Gastrocnemius medialis (tissue), 4 donors: Measurements from ENCODE around the gene TRIP11. TPM values are rescaled to one million over a fixed set of nuclear protein-coding genes. Genes with fewer than 3 reads are reported as not detected.

Experiments
- ATAC-seq, 2 donors: fragments of 150-250 bp; one replicate each; pipeline ENCODE4 v1.9.1; 2016
- DNase-seq, 2 donors: peaks; one replicate each; pipeline ENCODE4 v3.0.0-alpha.2; 2019
- H3K27ac ChIP-seq, 4 donors: fragments of 200-600 bp; sonication (generic); 1 replicate in 1 of 4; 2 replicates in 3 of 4; pipeline ENCODE4 v1.5.1; 2016 to 2018; ENCODE audit warnings: mild to moderate bottlenecking in 2 of 4, moderate library complexity in 1 of 4
- H3K27me3 ChIP-seq, 3 donors: fragments of 200-600 bp; sonication (generic) in 2 of 3; 1 replicate in 1 of 3; 2 replicates in 2 of 3; pipeline versions ENCODE4 v1.5.1 to v1.6.0; 2016 to 2019; ENCODE audit warnings: mild to moderate bottlenecking in 1 of 3, moderate library complexity in 1 of 3
- H3K36me3 ChIP-seq, 2 donors: fragments of 200-600 bp; sonication (generic) in 1 of 2; one replicate each; pipeline ENCODE4 v1.5.1; 2017 to 2018
- H3K4me1 ChIP-seq, 2 donors: fragments of 200-600 bp; sonication (generic) in 1 of 2; one replicate each; pipeline ENCODE4 v1.5.1; 2016 to 2017; ENCODE audit warnings: mild to moderate bottlenecking in 2 of 2
- H3K4me3 ChIP-seq, 4 donors: fragments of 200-600 bp; sonication (generic) in 3 of 4; 1 replicate in 1 of 4; 2 replicates in 3 of 4; pipeline ENCODE4 v1.5.1; 2016 to 2019; ENCODE audit warnings: mild to moderate bottlenecking in 2 of 4
- H3K9me3 ChIP-seq, 3 donors: fragments of 200-600 bp; sonication (generic) in 2 of 3; 1 replicate in 1 of 3; 2 replicates in 2 of 3; pipeline ENCODE4 v1.5.1; 2016 to 2019
- POLR2A ChIP-seq, 2 donors: fragments of 450-650 bp; IDR thresholded peaks; one replicate each; pipeline ENCODE4 v1.6.1; 2017; ENCODE audit warnings: antibody characterized with exemption in 2 of 2, mild to moderate bottlenecking in 2 of 2, moderate library complexity in 2 of 2
- in situ Hi-C, 4 donors: fragments of 200-750 bp; cut with MboI; loops; one replicate each; pipeline versions ENCODE4 v1.15.0 to v1.8.0; 2017; ENCODE audit warnings: low sequenced_read_pairs in 4 of 4
- intact Hi-C: fragments of 100-400 bp; cut with DNase I; formaldehyde crosslinking; loops from one replicate; pipeline ENCODE4 v1.15.1; 2023; ENCODE audit warnings: low total_unique reads
- total RNA-seq, 4 donors: library from RNA; depleted of rRNA; stranded (reverse); fragments of >200 nt; gene quantifications; one replicate each; pipeline versions ENCODE4 v1.1.0 to v1.2.3, GENCODE V29; 2016
- TF ChIP-seq, protein P1 (sequence below), 5 experiments: fragments of 450-650 bp in 3 of 5; fragments of 200-600 bp in 2 of 5; sonication (generic) in 2 of 5; IDR thresholded peaks in 4 of 5; conservative IDR thresholded peaks in 1 of 5; 1 replicate in 4 of 5; 2 replicates in 1 of 5; pipeline ENCODE4 v1.5.1; 2016 to 2019; ENCODE audit warnings: antibody characterized with exemption in 5 of 5, mild to moderate bottlenecking in 3 of 5, moderate library complexity in 3 of 5

The TRIP11 gene
- total RNA-seq, 4 donors from 2014 or later = 22.0 to 39.6 (median 30.2) TPM

DNA sequence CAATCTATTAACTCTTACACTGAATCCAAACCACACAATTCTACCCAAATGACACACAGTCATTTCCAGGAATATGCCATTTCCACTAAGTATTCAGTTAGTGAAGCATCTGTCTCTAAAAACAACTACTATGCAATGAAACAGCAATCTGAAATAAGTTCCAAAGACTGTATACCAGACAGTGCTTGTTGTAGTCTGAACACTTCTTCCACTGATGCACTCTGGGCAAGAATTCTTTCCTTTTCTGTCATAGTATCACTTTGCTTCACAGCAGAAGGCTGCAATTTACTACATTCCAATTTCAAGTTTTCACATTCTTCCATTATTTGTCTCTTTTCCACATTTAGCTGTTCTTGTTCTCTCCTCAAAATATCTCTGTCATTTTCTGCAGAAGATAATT, 25.8 kb downstream of the TRIP11 start:
- Histone ChIP-seq H3K36me3 (peaks cover 0 to 52% of the 10 kb centered on the region in 2 donors), H3K9me3 (no peaks in the 10 kb centered on the region), H3K27ac (no peak overlapping the region), H3K4me3 (no peak overlapping the region), H3K4me1 (no peaks in the 10 kb centered on the region), H3K27me3 (no peaks in the 10 kb centered on the region)
- intact Hi-C loops (no loop called here), in situ Hi-C loops (no loop called here)
- DNase-seq (no peak), ATAC-seq (no peak)
- TF ChIP-seq, protein P1, sequence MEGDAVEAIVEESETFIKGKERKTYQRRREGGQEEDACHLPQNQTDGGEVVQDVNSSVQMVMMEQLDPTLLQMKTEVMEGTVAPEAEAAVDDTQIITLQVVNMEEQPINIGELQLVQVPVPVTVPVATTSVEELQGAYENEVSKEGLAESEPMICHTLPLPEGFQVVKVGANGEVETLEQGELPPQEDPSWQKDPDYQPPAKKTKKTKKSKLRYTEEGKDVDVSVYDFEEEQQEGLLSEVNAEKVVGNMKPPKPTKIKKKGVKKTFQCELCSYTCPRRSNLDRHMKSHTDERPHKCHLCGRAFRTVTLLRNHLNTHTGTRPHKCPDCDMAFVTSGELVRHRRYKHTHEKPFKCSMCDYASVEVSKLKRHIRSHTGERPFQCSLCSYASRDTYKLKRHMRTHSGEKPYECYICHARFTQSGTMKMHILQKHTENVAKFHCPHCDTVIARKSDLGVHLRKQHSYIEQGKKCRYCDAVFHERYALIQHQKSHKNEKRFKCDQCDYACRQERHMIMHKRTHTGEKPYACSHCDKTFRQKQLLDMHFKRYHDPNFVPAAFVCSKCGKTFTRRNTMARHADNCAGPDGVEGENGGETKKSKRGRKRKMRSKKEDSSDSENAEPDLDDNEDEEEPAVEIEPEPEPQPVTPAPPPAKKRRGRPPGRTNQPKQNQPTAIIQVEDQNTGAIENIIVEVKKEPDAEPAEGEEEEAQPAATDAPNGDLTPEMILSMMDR (IDR thresholded peaks at IDR 0.05 in 4 of 5, conservative IDR thresholded peaks at IDR 0.05 in 1 of 5) = no peak
- TF ChIP-seq POLR2A (IDR thresholded peaks at IDR 0.05) = no peak

DNA sequence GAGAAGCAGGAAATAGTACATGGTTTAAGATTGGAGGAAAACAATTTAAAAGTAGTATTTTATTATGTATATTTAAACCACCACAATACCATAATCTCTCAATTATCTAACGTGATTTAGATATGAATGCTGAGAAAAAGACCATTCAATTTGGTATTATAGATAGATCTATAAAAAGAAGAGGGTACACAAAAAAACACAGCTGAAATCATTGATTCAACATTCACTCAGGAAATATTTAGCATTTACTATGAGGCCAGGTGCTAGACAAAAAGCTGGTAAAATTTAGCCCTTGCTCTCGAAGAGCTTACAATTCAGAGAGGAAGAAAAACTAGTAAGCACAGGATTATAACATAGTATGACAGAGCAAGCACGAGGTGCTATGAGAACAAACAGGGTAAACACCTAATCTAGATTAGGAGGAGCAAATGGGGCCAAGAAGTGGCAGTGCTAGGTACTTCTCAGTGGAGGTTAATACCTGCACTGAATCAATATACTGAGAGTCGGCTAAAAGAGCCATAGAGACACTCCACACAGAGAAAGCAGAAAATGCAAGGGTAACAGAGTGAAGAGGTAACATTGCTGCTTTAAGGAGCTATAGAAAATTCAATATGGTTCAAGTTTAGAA, 27.6 kb downstream of the TRIP11 start:
- ATAC-seq (no peak), DNase-seq (no peak)
- in situ Hi-C loops = no loop called here
- peaks cover 0 to 53% of the 10 kb centered on the region in 2 donors for H3K36me3 ChIP-seq
- intact Hi-C loops = no loop called here
- no peaks in the 10 kb centered on the region for H3K4me1 ChIP-seq
- H3K4me3 ChIP-seq = no peak overlapping the region
- H3K27ac ChIP-seq = no peak overlapping the region
- no peaks in the 10 kb centered on the region for H3K9me3 ChIP-seq
- TF ChIP-seq, protein P1 (IDR thresholded peaks at IDR 0.05 in 4 of 5, conservative IDR thresholded peaks at IDR 0.05 in 1 of 5) = no peak
- TF ChIP-seq POLR2A (IDR thresholded peaks at IDR 0.05) = no peak
- H3K27me3 ChIP-seq = no peaks in the 10 kb centered on the region

DNA sequence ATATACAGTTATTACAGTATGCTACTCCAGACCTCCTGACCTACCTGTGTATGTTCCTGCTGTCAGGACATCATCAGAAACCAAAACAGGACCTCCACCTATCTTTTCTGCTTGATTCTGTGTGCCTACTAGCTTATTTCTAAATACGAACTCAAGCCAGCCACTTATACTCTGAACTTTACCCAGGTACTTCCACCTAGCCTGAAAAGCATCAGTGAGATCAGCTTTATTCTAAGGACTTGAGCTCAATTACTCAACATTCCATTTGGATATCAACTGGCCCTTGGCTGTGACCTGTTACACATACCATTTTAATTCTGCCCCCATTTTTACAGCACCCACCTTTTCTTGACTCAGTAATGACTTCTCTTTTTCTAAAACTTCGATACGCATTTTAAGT, 29.2 kb downstream of the TRIP11 start:
- H3K9me3 ChIP-seq = no peaks in the 10 kb centered on the region
- DNase-seq = no peak
- no peaks in the 10 kb centered on the region for H3K27me3 ChIP-seq
- TF ChIP-seq, protein P1 (IDR thresholded peaks at IDR 0.05 in 4 of 5, conservative IDR thresholded peaks at IDR 0.05 in 1 of 5) = no peak
- no peak for TF ChIP-seq POLR2A (IDR thresholded peaks at IDR 0.05)
- H3K36me3 ChIP-seq = peaks cover 0 to 47% of the 10 kb centered on the region in 2 donors
- no peak for ATAC-seq
- H3K4me3 ChIP-seq = no peak overlapping the region
- H3K27ac ChIP-seq = no peak overlapping the region
- intact Hi-C loops (no loop called here), in situ Hi-C loops (no loop called here)
- no peaks in the 10 kb centered on the region for H3K4me1 ChIP-seq

DNA sequence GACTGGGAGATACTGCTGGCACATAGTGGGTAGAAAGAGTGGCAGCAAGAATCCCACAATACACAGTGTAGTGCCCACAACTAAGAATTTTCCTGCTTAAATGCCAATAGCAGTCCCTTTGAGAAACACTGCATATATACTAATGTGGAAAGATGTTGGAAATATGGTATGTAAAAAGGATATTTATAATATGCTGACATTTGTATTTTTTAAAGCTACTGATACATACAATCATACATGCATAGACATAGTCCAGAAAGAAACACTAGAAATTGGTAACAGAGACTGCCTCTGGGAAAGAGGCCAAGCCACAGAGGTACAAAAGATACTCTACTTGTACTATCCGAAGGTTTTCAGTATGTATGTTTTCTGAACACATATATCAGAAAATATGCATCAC, 30.3 kb downstream of the TRIP11 start:
- DNase-seq = no peak
- Histone ChIP-seq H3K27me3 (no peaks in the 10 kb centered on the region), H3K9me3 (no peaks in the 10 kb centered on the region), H3K27ac (no peak overlapping the region), H3K4me3 (no peak overlapping the region), H3K36me3 (peaks cover 0 to 37% of the 10 kb centered on the region in 2 donors), H3K4me1 (no peaks in the 10 kb centered on the region)
- TF ChIP-seq, protein P1 (IDR thresholded peaks at IDR 0.05 in 4 of 5, conservative IDR thresholded peaks at IDR 0.05 in 1 of 5) = no peak
- no peak for TF ChIP-seq POLR2A (IDR thresholded peaks at IDR 0.05)
- intact Hi-C loops = no loop called here
- in situ Hi-C loops = no loop called here
- ATAC-seq = no peak

DNA sequence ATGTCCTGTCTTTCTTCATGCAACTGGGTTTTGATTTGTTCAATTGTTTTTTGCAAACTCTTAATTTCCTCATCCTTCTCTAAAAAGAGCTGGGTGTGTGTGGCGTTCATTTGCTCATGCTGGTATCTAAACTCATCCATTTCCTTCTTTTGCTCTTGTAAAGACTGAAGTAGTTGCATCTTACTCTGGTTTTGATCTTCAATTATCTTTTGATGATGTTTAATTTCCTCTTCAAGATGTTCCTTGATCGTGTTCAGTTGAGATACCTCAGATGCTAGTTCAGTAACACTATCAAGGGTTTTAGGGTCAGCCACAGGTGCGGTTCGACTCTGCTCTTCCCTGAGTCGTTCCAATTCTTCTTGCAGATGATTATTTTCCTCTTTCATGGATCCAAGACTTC, 34.8 kb downstream of the TRIP11 start:
- no peak for ATAC-seq
- TF ChIP-seq, protein P1 (IDR thresholded peaks at IDR 0.05 in 4 of 5, conservative IDR thresholded peaks at IDR 0.05 in 1 of 5) = no peak
- no peak for TF ChIP-seq POLR2A (IDR thresholded peaks at IDR 0.05)
- intact Hi-C loops (no loop called here), in situ Hi-C loops (no loop called here)
- no peak for DNase-seq
- H3K4me3 ChIP-seq = no peak overlapping the region
- H3K27ac ChIP-seq = no peak overlapping the region
- no peaks in the 10 kb centered on the region for H3K4me1 ChIP-seq
- H3K36me3 ChIP-seq = peaks cover 0 to 29% of the 10 kb centered on the region in 2 donors
- H3K27me3 ChIP-seq = no peaks in the 10 kb centered on the region
- no peaks in the 10 kb centered on the region for H3K9me3 ChIP-seq
